Liver (tissue), 9 donors: ENCODE results near the gene EVA1C. TPM values are rescaled to one million over a fixed set of nuclear protein-coding genes. Genes with fewer than 3 reads are reported as not detected.

Experiments used
- DNase-seq: peaks from one replicate; pipeline ENCODE4 v3.0.0-alpha.2; 2017; ENCODE audit warnings: low spot score
- H3K27ac ChIP-seq, 2 donors: one replicate each; pipeline ENCODE4 v1.7.0; 2013; ENCODE audit warnings: inconsistent platforms in 2 of 2, low read length in 2 of 2, control low read depth in 1 of 2, low read depth in 1 of 2, mild to moderate bottlenecking in 1 of 2
- H3K27me3 ChIP-seq, 4 donors: one replicate each; pipeline versions ENCODE4 v1.6.1 to v1.7.0; 2013; ENCODE audit warnings: low read length in 3 of 4, inconsistent platforms in 1 of 4, mild to moderate bottlenecking in 1 of 4, moderate library complexity in 1 of 4; ENCODE audit not compliant: control insufficient read depth in 4 of 4, insufficient read depth in 4 of 4
- H3K36me3 ChIP-seq, 4 donors: one replicate each; pipeline versions ENCODE4 v1.6.1 to v1.7.0; 2013; ENCODE audit warnings: low read length in 3 of 4, mild to moderate bottlenecking in 3 of 4, low read depth in 1 of 4, moderate library complexity in 1 of 4; ENCODE audit not compliant: control insufficient read depth in 4 of 4, insufficient read depth in 3 of 4
- H3K4me1 ChIP-seq, 4 donors: one replicate each; pipeline versions ENCODE4 v1.6.1 to v1.7.0; 2013; ENCODE audit warnings: low read length in 3 of 4, mild to moderate bottlenecking in 3 of 4, moderate library complexity in 1 of 4; ENCODE audit not compliant: control insufficient read depth in 4 of 4, insufficient read depth in 4 of 4
- H3K4me3 ChIP-seq, 3 donors: one replicate each; pipeline versions ENCODE4 v1.6.1 to v1.7.0; 2013; ENCODE audit warnings: low read length in 3 of 3, control low read depth in 1 of 3, low read depth in 1 of 3, mild to moderate bottlenecking in 1 of 3
- H3K9ac ChIP-seq, 2 donors: one replicate each; pipeline ENCODE4 v1.7.0; 2013; ENCODE audit warnings: low read length in 2 of 2, mild to moderate bottlenecking in 2 of 2, moderate library complexity in 2 of 2, control low read depth in 1 of 2, low read depth in 1 of 2
- H3K9me3 ChIP-seq, 4 donors: one replicate each; pipeline versions ENCODE4 v1.6.1 to v1.7.0; 2013; ENCODE audit warnings: low read length in 3 of 4; ENCODE audit not compliant: control insufficient read depth in 4 of 4
- EGR1 ChIP-seq, 2 donors: IDR thresholded peaks; 2 replicates each; pipeline ENCODE4 v1.6.1; 2016 to 2018; ENCODE audit warnings: antibody characterized with exemption in 2 of 2, low read depth in 2 of 2
- FOXA2 ChIP-seq: IDR thresholded peaks from 2 replicates; pipeline ENCODE4 v1.6.1; 2016; ENCODE audit warnings: antibody characterized with exemption
- GABPA ChIP-seq, 2 donors: IDR thresholded peaks in 1 of 2; conservative IDR thresholded peaks in 1 of 2; 2 replicates each; pipeline ENCODE4 v1.6.1; 2016; ENCODE audit warnings: antibody characterized with exemption in 2 of 2, mild to moderate bottlenecking in 1 of 2, moderate library complexity in 1 of 2
- HNF4A ChIP-seq, 2 donors: conservative IDR thresholded peaks; 2 replicates each; pipeline ENCODE4 v1.6.1; 2016; ENCODE audit warnings: antibody characterized with exemption in 2 of 2, mild to moderate bottlenecking in 2 of 2
- JUND ChIP-seq, 2 donors: IDR thresholded peaks; 2 replicates each; pipeline ENCODE4 v1.6.1; 2016; ENCODE audit warnings: antibody characterized with exemption in 2 of 2
- NR2F2 ChIP-seq: IDR thresholded peaks from 2 replicates; pipeline ENCODE4 v1.6.1; 2016; ENCODE audit warnings: antibody characterized with exemption
- RAD21 ChIP-seq, 2 donors: IDR thresholded peaks; 2 replicates each; pipeline ENCODE4 v1.6.1; 2016; ENCODE audit warnings: antibody characterized with exemption in 2 of 2, mild to moderate bottlenecking in 2 of 2
- RXRA ChIP-seq, 2 donors: IDR thresholded peaks; 2 replicates each; pipeline ENCODE4 v1.6.1; 2017 to 2018; ENCODE audit warnings: antibody characterized with exemption in 2 of 2, mild to moderate bottlenecking in 1 of 2
- SP1 ChIP-seq: IDR thresholded peaks from 2 replicates; pipeline ENCODE4 v1.6.1; 2018; ENCODE audit warnings: antibody characterized with exemption, mild to moderate bottlenecking
- TAF1 ChIP-seq: conservative IDR thresholded peaks from 2 replicates; pipeline ENCODE4 v1.6.1; 2016; ENCODE audit warnings: antibody characterized with exemption, mild to moderate bottlenecking
- YY1 ChIP-seq: IDR thresholded peaks from 2 replicates; pipeline ENCODE4 v1.6.1; 2016; ENCODE audit warnings: antibody characterized with exemption, mild to moderate bottlenecking
- WGBS: extraction: QIAGEN DNeasy Blood & Tissue Kit; methylation state at CpG from one replicate; pipeline ENCODE4 v1.1.7; 2013; 5-methylcytosine and 5-hydroxymethylcytosine counted together
- polyA plus RNA-seq, 2 donors: library from polyadenylated mRNA; stranded (reverse) in 1 of 2; unstranded in 1 of 2; fragments of 200-250 nt in 1 of 2; fragments of >200 nt in 1 of 2; fragmentation: Nextera tagmentation in 1 of 2; extraction: Ambion mirVana in 1 of 2; gene quantifications; one replicate each; pipeline versions ENCODE4 v1.2.1 to v1.2.3, GENCODE V29; 2013 to 2015
- total RNA-seq, 2 donors: library from RNA; depleted of rRNA; stranded (reverse); fragments of >200 nt; gene quantifications; one replicate each; pipeline ENCODE4 v1.2.3, GENCODE V29; 2014
- TF ChIP-seq, protein P1 (sequence below): IDR thresholded peaks from 2 replicates; pipeline ENCODE4 v1.6.1; 2016; ENCODE audit warnings: antibody characterized with exemption
- TF ChIP-seq, protein P2 (sequence below): fragments of 150-350 bp; IDR thresholded peaks from 2 replicates; pipeline ENCODE4 v1.5.1; 2017; ENCODE audit warnings: improper control_type of control experiment, low read depth, low read length; ENCODE audit not compliant: missing input control
- TF ChIP-seq, protein P3 (sequence below): IDR thresholded peaks from 2 replicates; pipeline ENCODE4 v1.6.1; 2016; ENCODE audit warnings: antibody characterized with exemption
- TF ChIP-seq, protein P4 (sequence below): IDR thresholded peaks from 2 replicates; pipeline ENCODE4 v1.6.1; 2016; ENCODE audit warnings: antibody characterized with exemption
- donor health status: healthy.
- donor health status: healthy.
- donor health status: healthy.
- donor health status: healthy.
- donor health status: healthy.

Gene EVA1C
- total and polyA plus RNA-seq, 4 donors = 0.47 to 3.3 (median 2.4) TPM

DNA sequence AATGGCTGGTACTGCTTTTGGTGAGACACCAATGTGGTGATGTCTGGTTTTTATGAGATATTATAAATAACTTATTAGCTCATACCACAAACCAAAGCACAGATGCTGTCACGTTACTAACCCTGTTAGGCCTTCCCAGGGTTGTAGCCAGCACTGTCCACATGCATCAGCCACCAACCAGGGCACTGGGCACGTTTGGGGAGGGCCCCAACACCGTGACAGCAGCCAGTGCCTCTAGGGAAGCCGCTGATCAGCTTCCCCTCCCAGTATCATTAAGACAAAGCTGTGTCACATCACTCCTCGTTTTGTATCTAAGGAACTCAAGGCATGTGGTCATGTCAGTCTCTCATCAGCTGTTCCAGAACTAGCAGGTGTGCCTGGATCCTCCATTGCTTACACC is 33.5 kb upstream of the EVA1C start:
- Histone ChIP-seq H3K4me3 (no peak overlapping the region), H3K4me1 (no peaks in the 10 kb centered on the region), H3K9ac (no peak overlapping the region), H3K27ac (no peak overlapping the region), H3K27me3 (no peaks in the 10 kb centered on the region), H3K36me3 (peaks cover 4 to 68% (median 23%) of the 10 kb centered on the region in 4 donors), H3K9me3 (no peaks in the 10 kb centered on the region)
- WGBS = 90% methylated on average over 5 of the region's 5 CpGs
- no peak for DNase-seq
- TF ChIP-seq YY1 = no peak

DNA sequence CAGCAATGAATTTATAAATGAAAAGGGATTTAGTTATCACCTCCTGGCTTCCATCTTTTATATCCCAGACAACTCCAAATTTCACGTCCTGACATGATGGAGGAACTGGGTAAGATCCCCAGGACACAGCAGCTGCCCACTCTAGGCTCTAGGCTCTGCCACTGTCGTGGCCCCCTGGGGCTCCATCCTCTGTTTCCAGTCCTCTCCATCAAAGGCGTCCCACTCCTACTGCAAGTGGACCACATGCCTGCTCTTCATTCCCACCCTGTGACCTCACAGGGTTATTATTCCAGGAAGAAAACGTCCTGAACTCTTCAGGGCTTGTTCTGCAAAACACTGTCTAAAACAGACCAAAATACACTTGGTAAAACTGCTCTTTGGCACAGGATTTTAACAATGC is 31.6 kb upstream of the EVA1C start:
- no peak overlapping the region for H3K27ac ChIP-seq
- 87% methylated on average over 4 of the region's 4 CpGs for WGBS
- DNase-seq = no peak
- peaks cover 5 to 60% (median 25%) of the 10 kb centered on the region in 4 donors for H3K36me3 ChIP-seq
- no peaks in the 10 kb centered on the region for H3K4me1 ChIP-seq
- TF ChIP-seq EGR1 (IDR thresholded peaks at IDR 0.05; ENCODE audit: low read depth in 2 of 2) (no peak), NR2F2 (no peak), HNF4A (conservative IDR thresholded peaks at IDR 0.05) (no peak), SP1 (no peak), GABPA (IDR thresholded peaks at IDR 0.05 in 1 of 2, conservative IDR thresholded peaks at IDR 0.05 in 1 of 2) (no peak), RAD21 (IDR thresholded peaks at IDR 0.05) (no peak), RXRA (IDR thresholded peaks at IDR 0.05) (no peak), TAF1 (no peak), JUND (IDR thresholded peaks at IDR 0.05) (no peak), FOXA2 (no peak)
- TF ChIP-seq, protein P1, sequence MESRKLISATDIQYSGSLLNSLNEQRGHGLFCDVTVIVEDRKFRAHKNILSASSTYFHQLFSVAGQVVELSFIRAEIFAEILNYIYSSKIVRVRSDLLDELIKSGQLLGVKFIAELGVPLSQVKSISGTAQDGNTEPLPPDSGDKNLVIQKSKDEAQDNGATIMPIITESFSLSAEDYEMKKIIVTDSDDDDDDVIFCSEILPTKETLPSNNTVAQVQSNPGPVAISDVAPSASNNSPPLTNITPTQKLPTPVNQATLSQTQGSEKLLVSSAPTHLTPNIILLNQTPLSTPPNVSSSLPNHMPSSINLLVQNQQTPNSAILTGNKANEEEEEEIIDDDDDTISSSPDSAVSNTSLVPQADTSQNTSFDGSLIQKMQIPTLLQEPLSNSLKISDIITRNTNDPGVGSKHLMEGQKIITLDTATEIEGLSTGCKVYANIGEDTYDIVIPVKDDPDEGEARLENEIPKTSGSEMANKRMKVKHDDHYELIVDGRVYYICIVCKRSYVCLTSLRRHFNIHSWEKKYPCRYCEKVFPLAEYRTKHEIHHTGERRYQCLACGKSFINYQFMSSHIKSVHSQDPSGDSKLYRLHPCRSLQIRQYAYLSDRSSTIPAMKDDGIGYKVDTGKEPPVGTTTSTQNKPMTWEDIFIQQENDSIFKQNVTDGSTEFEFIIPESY = no peak
- TF ChIP-seq, protein P2, sequence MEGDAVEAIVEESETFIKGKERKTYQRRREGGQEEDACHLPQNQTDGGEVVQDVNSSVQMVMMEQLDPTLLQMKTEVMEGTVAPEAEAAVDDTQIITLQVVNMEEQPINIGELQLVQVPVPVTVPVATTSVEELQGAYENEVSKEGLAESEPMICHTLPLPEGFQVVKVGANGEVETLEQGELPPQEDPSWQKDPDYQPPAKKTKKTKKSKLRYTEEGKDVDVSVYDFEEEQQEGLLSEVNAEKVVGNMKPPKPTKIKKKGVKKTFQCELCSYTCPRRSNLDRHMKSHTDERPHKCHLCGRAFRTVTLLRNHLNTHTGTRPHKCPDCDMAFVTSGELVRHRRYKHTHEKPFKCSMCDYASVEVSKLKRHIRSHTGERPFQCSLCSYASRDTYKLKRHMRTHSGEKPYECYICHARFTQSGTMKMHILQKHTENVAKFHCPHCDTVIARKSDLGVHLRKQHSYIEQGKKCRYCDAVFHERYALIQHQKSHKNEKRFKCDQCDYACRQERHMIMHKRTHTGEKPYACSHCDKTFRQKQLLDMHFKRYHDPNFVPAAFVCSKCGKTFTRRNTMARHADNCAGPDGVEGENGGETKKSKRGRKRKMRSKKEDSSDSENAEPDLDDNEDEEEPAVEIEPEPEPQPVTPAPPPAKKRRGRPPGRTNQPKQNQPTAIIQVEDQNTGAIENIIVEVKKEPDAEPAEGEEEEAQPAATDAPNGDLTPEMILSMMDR = no peak
- TF ChIP-seq, protein P3, sequence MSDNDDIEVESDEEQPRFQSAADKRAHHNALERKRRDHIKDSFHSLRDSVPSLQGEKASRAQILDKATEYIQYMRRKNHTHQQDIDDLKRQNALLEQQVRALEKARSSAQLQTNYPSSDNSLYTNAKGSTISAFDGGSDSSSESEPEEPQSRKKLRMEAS = no peak
- TF ChIP-seq, protein P4, sequence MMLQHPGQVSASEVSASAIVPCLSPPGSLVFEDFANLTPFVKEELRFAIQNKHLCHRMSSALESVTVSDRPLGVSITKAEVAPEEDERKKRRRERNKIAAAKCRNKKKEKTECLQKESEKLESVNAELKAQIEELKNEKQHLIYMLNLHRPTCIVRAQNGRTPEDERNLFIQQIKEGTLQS = no peak
- no peak overlapping the region for H3K4me3 ChIP-seq
- H3K9me3 ChIP-seq = no peaks in the 10 kb centered on the region
- no peak overlapping the region for H3K9ac ChIP-seq
- H3K27me3 ChIP-seq = no peaks in the 10 kb centered on the region

DNA sequence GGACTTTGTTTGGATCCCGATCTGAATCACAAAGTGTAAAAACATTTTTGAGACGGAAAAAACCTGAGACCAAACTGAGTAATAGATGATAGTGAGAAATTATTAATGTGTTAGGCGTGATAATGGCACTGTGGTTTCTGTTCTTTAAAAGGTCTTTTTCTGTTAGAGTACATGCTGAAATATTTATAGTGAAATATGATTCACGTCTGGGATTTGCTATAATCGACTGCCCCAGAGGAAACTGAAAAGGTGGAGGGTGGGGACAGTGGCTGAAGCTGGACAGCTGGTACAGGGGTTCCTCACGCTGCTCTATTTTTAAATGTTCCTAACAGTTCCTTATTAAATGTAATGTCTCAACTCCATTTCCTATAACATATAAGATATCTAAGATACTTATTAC is 30.9 kb upstream of the EVA1C start:
- TF ChIP-seq EGR1 (IDR thresholded peaks at IDR 0.05; ENCODE audit: low read depth in 2 of 2) (no peak), SP1 (no peak), RAD21 (IDR thresholded peaks at IDR 0.05) (no peak), TAF1 (no peak), FOXA2 (no peak), NR2F2 (no peak), GABPA (IDR thresholded peaks at IDR 0.05 in 1 of 2, conservative IDR thresholded peaks at IDR 0.05 in 1 of 2) (no peak), HNF4A (conservative IDR thresholded peaks at IDR 0.05) (no peak)
- TF ChIP-seq, protein P2 = no peak
- H3K27me3 ChIP-seq = no peaks in the 10 kb centered on the region
- DNase-seq = no peak
- H3K36me3 ChIP-seq = peaks cover 5 to 60% (median 23%) of the 10 kb centered on the region in 4 donors
- H3K9me3 ChIP-seq = no peaks in the 10 kb centered on the region
- H3K9ac ChIP-seq = no peak overlapping the region
- WGBS = 88% methylated on average over 6 of the region's 6 CpGs
- H3K27ac ChIP-seq = no peak overlapping the region
- H3K4me3 ChIP-seq = no peak overlapping the region
- peaks cover 0 to 6% (median 3%) of the 10 kb centered on the region in 4 donors for H3K4me1 ChIP-seq
